COLO668 (cell line): ENCODE results near the gene PLPP2.

ENCODE experiments used
- DNase-seq: peaks from one replicate; lab custom pipeline; 2025; ENCODE audit not compliant: unreplicated experiment; lab: John Stamatoyannopoulos, UW

Gene PLPP2

DNA sequence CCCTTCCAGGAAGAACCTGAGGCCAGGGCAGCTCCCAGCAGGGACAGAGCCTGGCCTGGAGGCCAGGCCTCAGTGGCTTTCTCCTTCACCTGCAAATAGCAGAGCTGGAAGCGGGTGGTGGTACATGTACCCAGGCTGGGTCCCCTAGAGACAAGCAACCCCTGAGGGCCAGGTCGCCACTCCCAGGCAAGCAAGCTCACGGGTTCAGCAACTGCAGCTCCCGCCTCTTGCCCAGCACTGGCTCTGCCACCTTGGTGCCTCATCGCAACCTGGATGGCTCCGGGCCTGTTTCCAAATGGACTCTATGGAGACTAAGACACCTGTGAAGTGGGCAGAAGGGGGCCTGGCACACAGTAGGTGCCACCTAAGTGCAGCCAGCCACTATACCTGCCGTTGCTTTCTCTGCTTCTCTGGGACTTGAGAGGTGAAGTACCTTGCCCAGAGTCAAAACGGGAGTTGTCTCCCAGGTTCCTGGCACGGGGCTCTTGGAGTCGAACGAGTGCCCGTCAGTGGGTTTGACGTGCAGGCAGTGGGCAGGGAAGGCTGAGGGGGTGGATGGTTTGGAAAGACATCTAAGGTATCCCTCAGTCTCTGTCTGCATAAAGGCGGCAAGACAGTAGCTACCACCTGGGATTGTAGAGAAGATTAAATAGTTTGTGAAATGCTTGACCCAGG is 2.4 kb upstream of the PLPP2 start:
- no peak for DNase-seq

DNA sequence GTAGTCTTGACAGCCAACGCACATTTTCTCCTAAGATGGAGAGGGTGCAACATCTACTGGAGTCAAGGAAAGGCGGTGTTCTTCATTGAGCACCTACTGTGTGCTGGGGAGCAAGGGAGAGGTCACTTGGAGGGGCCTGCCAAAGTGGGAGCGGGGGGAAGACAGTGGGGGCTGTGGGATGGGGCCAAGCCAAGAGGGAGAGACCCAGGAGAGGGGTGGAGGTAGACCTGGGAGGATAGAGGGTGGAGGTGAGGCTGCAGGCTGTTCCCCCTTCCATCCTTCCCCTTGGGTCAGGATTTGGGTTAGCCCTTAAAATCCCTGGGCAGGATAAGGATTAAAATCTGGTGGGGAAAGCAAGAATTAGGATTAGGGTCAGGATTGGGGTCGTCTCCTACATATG is 1.7 kb upstream of the PLPP2 start:
- no peak for DNase-seq

- DNase-seq, result no peak
Observed at GRCh38 chr19:292281-292884, 1.2 kb upstream of the PLPP2 start.

GRCh38 chr19:291561-292280 is 518 bp upstream of the PLPP2 start:
- peak; percentile 58 for DNase-seq

DNA sequence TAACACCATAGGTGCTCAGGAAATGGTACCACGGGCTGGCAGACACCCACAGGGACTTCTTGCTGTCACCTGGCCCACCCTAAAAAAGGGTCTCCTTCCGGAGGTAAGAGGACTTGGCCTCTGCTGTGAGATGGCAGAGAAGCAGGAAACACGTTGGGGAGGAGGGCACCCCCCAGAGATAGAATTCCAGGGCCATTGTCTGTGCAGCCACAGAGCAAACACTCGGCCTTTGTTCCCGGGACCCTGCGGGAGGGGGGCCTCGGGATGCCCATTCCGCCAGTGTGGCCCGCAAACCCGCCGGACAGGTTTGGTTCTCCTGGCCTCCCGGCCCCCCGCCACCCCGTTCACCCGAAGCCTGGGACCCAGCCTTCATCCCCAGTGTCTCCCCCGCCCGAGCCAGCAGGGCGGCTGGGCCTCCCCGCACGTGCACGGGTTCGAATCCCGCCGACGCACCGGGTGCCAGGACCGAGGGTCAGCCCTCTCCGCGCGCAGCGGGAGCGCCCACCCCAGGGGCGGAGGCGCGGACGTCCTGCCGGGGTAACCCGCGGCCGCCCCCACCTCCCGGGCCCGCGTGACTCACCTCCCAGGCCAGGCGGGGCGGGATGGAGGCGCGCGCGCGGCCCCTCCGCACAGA is 714 bp downstream of the PLPP2 start:
- peak; percentile 96 for DNase-seq

GRCh38 chr19:289651-290371 is 1.4 kb downstream of the PLPP2 start:
- DNase-seq, result peak; percentile 90

GRCh38 chr19:288911-289310 is 2.3 kb downstream of the PLPP2 start:
- DNase-seq, result no peak

GRCh38 chr19:287381-287871 is 3.8 kb downstream of the PLPP2 start:
- peak; percentile 28 for DNase-seq

DNA sequence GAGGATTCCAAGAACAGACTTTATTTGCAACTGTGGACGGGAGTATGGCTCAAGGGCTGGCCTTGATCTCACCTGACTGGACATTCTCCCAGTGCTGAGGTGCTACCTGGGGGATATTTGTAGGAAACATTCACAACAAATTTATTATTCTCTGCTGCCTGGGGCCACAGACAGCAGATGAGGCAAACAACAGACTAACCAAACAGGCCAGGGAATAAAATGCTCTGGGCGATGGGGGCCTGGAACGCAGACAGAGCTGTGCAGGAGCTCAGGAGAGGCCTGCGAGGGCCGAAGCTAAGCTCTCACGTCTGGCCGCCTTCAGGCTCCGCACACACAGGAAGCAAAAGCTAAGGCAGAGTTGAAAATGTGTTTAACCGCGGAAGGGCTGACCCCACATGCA is 7.8 kb downstream of the PLPP2 start:
- DNase-seq, result no peak

DNA sequence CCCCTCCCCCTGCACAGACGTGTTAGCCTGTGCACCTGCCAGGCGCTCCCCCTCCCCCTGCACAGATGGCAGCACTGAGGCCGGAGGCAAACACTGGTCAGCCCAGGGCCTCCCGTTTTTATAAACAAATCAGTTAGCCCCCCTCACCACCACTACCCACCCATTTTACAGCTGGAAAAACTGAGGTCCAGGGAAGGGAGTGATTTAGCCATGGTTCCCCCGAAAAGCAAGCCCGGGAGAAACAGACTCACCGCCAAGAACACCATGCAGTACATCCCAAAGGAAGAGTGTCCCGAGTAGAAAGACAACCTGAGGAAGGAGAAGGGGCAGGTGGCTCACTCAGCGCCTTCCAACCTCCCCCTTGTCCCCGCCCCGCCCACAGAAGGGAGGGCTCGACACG is 8.7 kb downstream of the PLPP2 start:
- peak; percentile 76 for DNase-seq

GRCh38 chr19:281992-282391 is 9.2 kb downstream of the PLPP2 start:
- DNase-seq, result peak; percentile 76

DNA sequence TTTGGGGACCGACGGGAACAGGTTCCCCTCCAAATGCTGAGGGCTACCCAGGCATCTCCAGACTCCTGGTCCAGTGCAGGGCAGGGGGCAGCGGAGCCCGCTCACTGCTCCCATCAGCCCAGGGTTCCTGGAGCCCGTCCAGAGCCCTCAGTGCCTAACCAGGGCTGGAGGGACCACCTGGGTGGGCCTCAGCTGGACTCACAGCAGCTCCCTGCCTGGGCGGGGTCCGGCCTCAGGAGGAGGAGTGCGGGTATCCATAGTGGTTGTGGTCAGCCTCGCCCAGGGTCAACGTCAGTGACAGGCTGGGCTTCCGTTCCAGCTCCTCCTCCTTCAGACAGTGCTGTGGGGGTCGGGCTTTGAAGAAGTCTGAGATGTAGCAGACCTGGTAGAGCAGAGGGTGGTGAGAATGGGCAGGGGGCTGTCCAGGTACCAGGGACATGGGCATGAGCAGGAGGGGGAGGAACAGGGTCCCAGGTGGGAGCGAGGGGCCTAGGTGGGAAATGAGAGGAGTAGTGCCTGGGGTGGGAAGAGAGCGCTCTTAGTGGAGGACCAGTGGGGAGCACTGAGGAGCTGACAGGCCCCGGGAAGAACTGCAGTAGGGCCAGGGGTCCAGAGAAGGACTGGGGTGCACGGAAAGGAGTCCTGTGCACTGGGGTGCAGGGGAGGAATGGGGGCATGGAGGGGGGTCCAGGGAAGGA is 9.9 kb downstream of the PLPP2 start:
- no peak for DNase-seq

DNA sequence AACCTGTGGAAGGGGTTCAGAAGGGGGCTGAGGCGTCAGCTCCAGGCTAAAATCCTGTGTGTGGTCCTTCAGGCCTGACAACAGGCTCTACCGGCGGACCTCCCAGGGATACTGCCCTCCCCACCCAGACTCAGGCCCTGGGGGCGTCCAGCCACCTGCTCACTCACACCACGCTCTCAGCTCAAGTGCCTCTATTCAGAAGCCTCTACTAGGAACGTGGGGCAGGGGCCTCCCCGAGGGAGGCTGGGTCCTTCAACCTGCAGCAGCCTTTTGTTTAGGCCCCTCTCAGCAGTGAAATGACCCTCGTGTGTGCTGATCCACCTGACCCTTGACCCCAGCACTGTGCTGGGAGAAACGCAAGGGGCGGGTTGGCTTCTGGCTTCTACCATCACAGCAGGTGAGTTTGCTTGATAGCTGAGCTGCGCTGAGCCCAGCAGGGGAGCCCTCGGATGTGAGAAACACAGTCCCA is 10.6 kb downstream of the PLPP2 start:
- DNase-seq, result peak; percentile 87

GRCh38 chr19:279656-280055 is 11.5 kb downstream of the PLPP2 start:
- DNase-seq, result no peak

DNA sequence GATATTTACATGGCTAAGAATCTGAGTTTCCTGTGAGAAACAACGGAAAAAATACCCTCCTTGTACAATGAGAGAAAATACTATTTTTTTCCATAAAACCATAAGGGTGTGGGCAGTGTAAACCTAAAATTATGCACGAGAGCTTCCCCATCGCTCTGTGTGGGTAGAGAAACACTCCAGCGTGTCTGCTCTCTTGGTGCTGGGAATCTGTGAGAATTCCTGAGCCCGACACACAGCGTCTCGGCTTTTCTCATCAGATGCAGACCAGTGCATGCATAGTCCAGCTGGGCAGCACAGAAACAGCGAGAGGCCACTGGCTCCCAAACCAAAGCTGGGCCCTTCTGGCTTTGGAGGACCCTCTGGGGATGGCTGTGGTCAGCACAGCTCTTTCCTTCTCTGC is 12.0 kb downstream of the PLPP2 start:
- no peak for DNase-seq

- no peak for DNase-seq
Observed at GRCh38 chr19:277581-278165, 13.5 kb downstream of the PLPP2 start.

GRCh38 chr19:277131-277530 is 14.1 kb downstream of the PLPP2 start:
- DNase-seq, result peak; percentile 23

DNA sequence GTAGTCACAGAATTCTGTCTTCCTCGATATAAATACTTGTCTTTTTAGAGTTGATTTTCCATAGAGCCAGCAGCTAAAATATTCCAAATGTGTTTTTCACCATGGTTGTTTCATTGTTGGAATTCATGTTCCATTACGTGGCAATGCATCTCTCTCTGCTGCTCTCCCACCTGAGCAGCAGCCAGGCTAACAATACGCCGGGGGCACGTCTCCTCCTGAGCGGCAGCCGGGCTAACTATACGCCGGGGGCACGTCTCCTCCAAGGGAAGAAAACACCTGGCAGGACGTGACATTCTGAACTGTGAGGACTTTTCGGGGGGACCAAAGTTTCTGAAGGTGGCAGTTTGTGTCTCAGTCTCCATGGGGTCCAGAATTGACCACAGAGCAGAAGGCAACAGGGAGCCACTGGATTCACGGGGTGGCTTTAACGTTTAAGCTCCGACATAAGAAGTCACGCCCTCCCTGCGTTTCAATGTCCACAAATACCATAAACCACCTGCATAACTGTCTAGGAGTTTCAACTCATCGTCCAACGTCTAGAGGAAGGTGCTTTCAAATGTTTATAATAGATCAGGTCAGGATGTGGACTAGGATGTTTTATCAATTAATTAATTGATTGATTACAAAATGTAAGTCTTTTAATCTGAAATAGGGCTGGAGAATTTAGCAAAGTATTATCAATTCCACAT is 15.1 kb downstream of the PLPP2 start:
- DNase-seq, result no peak

DNA sequence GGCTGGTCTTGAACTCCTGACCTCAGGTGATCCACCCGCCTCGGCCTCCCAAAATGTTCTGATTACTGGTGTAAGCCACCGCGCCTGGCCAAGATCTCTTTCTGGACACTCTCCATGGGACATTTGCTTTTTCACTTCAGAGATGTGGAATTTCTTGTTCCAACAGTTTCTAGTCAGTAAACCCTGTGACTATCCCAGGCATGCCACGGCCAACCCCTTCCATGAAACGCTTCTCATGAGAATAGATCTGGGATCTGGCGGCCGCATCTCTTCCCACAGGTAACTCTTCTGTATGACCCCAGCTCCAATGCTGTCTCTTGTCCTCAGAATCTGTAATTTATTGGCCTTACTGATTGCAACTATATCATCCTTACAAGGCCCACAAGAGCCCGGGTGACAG is 16.2 kb downstream of the PLPP2 start:
- no peak for DNase-seq
